Activated CD4-positive, alpha-beta T cell treated with anti-CD3 and anti-CD28 coated beads for 24 hours (primary cell): Measurements from ENCODE around the gene GPRASP1.
"Not testable (repeated sequence)": the region's sequence is repeated elsewhere in the genome, so short reads cannot be mapped to it uniquely, and the experiment has no call there.

Source experiments
- DNase-seq, 2 donors: peaks; one replicate each; pipeline ENCODE4 v3.0.0-alpha.2; 2020; ENCODE audit warnings: low read depth in 2 of 2

The GPRASP1 gene, protein sequence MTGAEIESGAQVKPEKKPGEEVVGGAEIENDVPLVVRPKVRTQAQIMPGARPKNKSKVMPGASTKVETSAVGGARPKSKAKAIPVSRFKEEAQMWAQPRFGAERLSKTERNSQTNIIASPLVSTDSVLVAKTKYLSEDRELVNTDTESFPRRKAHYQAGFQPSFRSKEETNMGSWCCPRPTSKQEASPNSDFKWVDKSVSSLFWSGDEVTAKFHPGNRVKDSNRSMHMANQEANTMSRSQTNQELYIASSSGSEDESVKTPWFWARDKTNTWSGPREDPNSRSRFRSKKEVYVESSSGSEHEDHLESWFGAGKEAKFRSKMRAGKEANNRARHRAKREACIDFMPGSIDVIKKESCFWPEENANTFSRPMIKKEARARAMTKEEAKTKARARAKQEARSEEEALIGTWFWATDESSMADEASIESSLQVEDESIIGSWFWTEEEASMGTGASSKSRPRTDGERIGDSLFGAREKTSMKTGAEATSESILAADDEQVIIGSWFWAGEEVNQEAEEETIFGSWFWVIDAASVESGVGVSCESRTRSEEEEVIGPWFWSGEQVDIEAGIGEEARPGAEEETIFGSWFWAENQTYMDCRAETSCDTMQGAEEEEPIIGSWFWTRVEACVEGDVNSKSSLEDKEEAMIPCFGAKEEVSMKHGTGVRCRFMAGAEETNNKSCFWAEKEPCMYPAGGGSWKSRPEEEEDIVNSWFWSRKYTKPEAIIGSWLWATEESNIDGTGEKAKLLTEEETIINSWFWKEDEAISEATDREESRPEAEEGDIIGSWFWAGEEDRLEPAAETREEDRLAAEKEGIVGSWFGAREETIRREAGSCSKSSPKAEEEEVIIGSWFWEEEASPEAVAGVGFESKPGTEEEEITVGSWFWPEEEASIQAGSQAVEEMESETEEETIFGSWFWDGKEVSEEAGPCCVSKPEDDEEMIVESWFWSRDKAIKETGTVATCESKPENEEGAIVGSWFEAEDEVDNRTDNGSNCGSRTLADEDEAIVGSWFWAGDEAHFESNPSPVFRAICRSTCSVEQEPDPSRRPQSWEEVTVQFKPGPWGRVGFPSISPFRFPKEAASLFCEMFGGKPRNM (N-terminal part only)

DNA sequence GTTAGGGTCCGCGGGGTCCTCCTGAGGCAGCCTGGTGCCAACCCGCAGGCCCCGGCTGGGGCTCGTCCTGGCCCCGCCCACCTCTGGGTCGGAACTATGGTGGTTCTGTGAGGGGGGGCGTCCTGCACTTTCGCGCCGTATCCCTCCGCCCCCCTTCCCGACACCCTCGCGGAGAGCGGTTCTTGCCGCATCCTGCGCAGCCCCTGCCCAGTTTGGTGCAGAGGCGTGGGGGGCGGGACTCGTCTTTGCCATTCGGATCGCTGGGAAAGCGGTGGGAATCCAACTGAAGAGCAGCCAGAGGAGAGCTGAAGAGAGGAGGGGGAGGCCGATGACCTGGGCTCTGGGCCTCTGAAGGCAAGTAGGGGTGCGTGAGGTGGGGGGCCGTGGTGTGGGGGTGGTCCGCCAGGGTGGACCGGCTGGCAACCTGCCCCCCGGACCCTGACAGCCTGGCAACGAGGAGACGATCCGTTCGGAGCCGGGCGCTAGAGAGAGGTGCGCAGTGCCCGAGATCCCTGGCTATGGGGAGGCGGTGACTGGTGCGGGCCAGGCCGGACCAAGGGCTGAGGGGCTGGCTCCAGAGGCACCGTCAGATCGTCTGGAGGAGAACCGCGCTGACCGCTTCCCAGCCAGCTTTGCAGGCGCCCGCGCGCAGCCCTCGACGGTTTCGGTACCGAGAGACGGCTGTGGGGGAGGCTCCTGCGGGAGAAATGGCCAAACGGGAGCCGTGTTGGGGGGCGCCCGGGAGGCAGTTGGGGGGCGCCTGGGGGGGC, at the start of gene GPRASP1:
Gene GPRASP1, plus strand, starts transcription at position 242 of the 770 bp plus-strand sequence. CDS start 2,431 bp downstream, outside the sequence.
- DNase-seq = peak in 1 of 2 donors; percentile 25

DNA sequence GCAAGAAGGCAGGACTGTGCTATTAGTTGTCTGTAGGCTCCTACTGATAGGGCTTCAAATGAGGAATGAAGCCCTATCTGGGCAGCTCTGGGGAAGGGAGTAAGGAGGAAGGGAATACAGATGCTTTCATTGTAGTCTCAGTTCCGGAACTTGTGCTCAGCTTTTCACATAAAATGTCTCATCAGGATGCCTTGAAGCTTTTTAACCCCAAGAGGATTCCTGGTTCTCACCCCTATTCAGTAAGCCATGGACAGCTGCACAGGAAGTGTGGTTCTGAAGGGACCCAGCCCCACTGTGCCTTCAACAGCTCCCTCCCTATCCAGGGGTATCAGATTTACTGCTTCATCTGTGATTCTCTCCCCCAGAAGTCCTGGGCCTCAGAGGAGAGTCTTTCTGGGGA, 47.0 kb upstream of the GPRASP1 start:
- no peak for DNase-seq

DNA sequence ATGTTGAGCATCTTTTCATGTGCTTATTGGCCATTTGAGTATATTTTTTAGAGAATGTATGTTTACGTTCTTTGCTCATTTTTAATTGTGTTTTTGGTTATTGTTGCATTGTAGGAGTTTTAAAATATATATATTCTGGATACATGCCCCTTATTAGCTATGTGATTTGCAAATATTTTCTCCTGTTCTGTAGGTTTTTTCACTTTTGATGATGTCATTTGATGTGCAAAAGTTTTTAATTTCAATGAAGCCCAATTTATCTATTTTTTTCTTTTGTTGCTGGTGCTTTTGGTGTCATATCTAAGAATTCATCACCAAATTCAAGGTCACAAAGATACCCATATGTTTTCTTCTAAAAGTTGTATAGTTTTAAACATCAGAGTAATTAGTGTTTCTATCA, 45.2 kb upstream of the GPRASP1 start:
- no peak for DNase-seq

DNA sequence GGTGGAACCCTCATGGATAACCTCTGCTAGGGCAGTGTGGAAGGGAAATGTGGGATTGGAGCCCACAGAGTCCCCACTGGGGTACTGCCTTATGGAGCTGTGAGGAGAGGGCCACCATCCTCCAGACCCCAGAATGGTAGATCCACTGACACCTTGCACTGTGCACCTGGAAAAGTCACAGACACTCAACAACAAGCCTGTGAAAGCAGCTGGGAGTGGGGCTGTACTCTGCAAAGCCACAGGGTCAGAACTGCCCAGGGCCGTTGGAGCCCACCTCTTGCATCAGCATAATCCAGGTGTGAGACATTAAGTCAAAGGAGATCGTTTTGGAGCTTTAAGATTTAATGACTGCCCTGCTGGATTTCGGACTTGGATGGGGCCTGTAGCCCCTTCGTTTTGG, 40.4 kb upstream of the GPRASP1 start:
- DNase-seq = no peak

DNA sequence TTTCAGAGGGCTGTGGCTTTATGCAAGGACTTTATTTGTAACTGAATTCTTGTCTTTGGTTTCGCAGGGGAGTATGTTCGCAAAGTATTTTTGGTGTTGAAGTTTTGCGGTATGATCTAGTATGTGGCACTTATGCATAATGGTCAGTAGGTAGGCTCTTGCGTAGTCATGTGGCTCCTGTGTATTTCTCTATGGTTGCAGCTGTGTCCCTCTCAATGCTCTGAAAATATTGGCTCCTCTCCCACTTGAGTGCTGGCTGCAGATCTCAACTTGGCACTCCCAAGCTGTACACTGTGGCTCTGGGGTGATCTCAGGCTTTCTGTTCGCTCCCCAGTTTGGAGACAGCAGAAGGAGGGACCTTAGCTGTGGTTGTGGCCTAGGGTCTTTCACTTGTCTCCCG, 27.2 kb upstream of the GPRASP1 start:
- DNase-seq = no peak

DNA sequence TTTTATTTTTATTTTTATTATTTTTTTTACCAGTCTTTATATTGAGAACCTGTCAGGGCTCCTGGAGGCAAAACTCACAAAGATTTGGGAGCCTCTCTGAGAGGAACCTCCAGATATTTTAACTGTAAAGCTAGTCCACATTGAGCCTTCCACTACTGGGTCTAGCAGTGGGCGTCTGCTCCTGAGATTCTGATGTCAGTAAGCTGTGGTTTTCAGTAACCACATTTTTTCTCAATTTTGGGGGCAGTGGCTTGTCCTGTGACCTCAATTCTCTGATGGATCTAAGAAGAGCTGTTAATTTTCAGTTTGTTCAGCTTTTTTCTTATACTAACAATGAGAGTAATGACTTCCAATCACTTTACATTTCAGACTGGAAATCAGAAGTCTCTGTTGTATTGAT, 23.6 kb upstream of the GPRASP1 start:
- DNase-seq = no peak

DNA sequence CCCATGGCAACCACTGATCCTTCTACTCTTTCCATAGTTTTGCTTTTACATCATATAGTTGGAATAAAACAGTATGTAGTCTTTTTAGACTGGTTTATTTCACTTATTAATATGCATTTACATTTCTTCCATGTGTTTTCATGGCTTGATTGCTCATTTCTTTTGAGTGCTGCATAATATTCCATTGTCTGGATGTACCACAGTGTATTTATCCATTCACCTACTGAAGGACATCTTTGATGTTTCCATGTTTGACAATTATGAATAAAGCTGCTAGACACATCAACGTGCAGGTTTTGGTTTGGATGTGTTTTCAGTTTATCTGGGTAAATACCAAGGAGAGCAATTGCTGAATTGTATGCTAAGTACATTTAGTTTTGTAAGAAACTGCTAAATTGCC, 13.7 kb upstream of the GPRASP1 start:
- no peak for DNase-seq

DNA sequence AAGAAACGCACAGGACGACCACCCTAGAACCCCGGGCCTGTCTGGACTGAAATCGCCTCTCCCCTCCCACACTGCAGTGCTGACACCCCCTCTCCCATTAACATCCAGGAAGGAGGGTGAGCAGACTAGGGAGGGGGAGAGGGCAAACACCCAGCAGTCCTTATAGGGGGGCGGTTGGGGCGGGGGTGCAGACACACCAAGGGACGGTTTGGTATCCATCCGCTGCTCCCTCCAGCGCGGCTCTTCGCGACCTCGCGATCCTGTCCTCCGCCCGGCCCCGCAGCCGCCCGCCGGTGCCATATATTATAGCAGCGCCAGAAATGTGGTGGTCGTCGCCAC, 411 bp upstream of the GPRASP1 start:
- no peak for DNase-seq

DNA sequence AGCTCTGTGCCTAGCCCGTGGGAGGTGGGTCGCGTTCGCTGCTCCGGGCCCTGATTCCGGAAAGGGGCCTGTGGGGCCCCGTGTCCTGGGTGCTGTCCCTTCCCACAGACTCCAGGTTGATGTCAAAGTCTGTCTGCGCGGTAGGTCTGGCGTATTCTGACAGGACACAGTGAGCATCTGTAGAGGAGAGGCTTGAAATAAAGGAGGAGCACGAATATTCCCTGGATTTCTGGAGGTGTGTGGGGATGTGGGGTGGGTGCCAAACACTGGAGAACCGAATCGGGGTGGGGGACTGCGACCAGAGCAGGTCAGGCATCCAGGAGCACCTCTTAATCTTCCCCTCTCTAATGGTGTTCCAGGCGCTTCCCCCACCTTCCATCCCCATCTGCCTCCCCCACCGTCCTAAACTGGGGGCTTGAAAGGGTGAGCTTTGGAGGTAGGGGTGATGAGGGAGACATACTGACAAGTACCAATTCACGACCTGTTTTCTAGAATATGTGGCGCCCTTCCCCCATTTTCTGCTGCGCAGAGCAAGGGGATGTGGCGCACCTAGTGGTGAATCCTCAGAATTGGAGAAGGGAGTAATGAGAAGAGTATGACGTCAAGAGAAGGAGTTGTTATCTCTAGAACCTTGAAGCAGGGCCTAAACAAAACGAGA, 877 bp downstream of the GPRASP1 start:
- peak in 1 of 2 donors; percentile 33 for DNase-seq

DNA sequence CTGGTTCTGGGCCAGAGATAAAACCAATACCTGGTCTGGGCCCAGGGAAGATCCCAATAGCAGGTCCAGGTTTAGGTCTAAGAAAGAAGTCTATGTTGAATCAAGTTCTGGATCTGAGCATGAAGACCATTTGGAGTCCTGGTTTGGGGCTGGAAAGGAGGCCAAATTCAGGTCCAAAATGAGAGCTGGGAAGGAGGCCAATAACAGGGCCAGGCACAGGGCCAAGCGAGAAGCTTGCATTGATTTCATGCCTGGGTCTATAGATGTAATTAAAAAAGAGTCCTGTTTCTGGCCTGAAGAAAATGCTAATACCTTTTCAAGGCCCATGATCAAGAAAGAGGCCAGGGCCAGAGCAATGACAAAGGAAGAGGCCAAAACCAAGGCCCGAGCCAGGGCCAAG, 3.4 kb downstream of the GPRASP1 start:
- DNase-seq = no peak

DNA sequence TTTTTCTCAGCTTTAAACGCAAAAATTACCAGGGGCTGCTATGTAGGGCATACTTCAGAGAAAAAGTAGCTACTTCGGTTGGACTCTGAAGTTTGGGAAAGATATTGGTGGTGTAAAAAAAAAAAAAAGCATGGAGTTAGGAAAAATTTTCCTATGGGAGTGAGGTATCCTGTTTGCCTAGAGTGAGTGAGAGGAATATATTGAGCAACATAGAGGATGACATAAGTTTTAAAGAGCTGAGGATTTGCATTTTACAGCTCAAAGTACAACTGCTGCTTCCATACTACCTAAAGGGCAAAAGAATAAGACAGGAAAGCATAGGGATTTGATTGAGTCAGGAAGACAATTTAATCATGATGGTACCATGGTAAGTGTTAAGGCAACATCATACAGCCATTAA, 7.3 kb downstream of the GPRASP1 start:
- no peak for DNase-seq

DNA sequence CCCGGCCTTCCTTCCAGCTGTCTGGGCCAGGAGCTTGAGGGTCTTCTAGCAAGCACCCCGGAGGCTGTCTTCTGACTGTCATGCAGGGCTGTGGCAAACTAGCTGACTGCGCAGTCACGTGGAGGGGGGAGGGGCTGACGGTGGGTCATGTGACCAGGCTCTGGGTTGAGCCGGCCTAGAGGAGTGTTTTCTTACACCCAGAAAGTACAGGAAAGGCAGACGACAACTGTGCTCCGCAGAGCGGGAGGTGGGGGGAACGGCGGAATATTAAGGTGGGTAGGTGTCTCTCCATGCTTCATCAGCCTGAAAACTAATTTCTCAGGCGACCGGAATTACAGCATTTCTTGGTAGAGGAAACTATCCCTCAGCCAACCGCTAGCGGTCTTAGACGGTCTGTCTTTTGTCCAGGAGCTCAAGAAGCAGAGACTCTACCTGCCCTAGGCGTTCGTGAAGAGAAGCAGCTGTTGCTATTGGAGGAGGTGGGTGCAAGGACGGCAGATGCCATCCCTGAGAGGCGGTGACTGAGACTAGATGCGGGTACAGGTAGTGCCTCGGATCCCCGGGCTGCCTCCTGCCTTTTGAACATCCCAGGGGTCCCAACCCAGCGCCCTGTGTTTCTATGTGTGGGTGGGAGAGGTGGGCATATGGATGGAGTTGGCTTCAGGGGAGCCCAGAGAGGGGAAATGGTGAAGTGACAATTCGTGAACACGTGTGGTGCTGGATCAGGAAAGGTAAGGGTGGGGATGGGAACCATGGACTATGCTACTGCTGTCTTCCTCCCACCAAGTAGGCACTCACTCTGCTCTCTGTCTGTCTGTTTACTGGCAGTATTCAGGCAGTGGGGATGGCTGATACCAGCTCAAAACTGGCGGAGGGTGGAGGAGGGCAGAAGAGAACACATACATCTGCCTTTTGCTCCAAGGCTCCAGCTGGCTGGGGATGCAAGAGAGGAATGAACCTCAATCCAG, 8.8 kb downstream of the GPRASP1 start:
- peak; percentile 74 to 77 for DNase-seq

DNA sequence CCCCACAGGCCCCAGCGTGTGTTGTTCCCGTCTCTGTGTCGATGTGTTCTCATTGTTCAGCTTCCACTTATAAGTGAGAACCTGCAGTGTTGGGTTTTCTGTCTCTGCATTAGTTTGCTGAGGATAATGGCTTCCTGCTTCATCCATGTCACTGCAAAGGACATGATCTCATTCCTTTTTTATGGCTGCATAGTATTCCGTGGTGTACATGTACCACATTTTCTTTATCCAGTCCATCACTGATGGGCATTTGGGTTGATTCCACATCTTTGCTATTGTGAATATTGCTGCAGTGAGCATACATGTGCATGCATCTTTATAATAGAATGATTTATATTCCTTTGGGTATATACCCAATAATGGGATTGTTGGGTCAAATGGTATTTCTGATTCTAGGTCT, 12.5 kb downstream of the GPRASP1 start:
- not testable (repeated sequence) for DNase-seq

DNA sequence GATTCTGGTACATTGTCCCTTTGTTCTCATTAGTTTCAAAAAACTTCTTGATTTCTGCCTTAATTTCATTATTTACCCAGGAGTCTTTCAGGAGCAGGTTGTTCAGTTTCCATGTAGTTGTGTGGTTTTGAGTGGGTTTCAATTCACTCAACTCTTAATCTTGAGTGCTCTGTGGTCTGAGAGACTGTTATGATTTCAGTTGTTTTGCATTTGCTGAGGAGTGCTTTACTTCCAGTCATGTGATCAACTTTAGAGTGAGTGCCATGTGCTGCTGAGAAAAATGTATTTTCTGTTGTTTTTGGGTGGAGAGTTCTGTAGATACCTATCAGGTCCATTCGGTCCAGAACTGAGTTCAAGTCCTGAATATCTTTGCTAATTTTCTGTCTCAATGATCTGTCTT, 15.8 kb downstream of the GPRASP1 start:
- not testable (repeated sequence) for DNase-seq

DNA sequence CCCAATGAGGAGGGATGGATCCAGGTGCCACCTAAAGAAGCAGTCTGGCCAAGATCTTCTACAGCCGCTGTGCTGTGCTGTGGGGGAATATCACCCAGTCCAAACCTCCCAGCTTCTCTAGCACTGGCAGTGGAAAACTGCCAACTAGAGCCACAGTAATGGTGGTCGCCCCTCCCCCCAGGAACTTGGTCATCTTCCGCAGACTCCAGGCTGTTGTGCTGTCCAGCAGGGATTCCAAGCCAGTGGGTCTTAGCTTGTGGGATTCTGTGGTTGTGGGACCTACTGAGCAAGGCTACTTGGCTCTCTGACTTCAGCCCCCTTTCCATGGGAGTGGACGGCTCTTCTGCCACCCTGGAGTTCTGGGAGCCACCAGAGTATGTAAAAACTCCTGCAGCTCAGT, 18.2 kb downstream of the GPRASP1 start:
- DNase-seq = no peak

DNA sequence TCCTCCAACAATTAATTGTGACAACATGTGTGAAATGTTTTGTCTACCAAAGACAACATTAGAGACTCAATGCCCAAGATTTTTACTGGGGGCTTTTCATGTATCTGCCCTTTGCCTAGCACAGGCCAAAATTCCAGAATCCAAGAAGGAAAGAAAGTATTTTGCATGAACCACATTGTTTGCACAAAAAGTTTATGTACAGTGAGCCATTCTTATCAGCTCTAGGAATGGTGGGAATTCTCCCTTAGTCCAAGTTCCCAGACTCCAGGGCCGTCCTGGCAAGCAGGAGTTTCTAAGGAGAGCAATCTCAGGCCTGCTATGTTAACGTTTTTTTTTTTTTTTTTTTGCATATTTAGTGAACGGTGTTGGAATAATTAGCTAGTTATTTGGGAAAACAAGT, 21.6 kb downstream of the GPRASP1 start:
- DNase-seq = no peak

DNA sequence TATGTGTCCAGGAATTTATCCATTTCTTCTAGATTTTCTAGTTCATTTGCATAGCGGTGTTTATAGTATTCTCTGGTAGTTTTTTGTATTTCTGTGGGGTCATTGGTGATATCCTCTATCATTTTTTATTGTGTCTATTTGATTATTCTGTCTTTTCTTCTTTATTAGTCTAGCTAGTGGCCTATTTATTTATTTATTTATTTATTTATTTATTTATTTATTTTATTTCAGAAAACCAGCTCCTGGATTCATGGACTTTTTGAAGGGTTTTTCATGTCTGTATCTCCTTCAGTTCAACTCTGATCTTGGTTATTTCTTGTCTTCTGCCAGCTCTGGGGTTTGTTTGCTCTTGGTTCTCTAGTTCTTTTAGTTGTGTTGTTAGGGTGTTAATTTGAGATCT, 26.2 kb downstream of the GPRASP1 start:
- DNase-seq = not testable (repeated sequence)

DNA sequence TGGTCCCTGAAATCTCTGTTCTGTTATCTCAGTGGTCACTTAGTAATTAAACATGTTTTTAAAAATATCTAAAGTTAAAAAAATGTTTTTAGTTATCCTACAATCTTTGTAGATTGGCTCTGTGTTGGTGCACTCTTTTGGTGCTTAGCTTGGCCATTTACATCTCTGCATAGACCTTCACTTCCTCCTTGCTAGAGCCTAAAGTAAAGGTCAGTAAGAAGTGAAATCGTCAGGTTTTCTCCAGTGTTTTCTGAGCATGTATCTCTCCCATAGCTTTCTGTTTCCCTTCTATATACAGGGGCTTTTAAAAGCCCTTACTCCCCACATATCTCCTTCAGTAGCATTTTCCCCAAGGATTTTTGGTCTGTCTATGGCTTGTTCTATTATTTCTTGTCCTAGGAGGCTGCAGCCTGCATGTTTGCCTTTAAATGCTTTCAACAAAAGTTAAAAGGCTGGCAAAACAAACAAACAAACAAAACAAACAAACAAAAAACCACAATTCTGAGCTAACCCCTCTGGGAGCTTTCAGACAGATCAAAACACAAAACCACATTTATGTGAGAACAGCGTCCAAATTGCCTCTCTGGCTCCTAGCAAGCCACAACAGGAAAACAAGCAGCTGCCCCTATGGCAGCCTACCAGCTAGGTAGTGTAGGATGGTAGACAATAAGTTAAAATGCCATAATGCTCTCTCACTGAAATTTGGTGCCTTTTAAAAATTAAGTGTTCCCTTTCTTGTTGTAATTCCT, 33.7 kb downstream of the GPRASP1 start:
- DNase-seq = no peak

DNA sequence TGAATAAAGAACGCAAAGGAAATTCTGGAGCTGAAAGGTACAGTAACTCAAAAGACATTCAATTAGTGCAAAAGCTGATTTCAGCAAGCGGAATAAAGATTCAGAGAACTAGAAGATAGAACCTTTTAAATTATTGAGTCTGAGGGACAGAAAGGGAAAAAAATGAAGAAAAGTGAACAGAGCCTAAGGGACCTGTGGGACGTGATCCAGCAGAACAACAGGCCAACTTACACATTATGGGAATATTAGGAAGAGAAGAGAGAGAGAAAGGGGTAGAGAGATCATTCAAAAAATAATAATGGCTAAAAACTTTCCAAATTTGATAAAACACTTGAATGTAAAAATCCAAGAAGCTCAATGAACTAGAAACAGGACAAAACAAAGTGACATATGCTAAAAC, 43.5 kb downstream of the GPRASP1 start:
- no peak for DNase-seq
